Activated CD8-positive, alpha-beta T cell treated with anti-CD3 and anti-CD28 coated beads for 36 hours (primary cell): ENCODE results near the gene MRPL36. TPM values are rescaled to one million over a fixed set of nuclear protein-coding genes. Genes with fewer than 3 reads are reported as not detected.
"Not testable (repeated sequence)": the region's sequence is repeated elsewhere in the genome, so short reads cannot be mapped to it uniquely, and the experiment has no call there.

ENCODE experiments used
- ATAC-seq: fragments of 200-7000 bp; cut with Tn5 transposase; one replicate; pipeline ENCODE4 v1.10.0; 2021; ENCODE audit warnings: mild to moderate bottlenecking, moderate library complexity
- CTCF ChIA-PET: fragments of 350-600 bp; sonication (Branson Sonifier 250); formaldehyde crosslinking; loops from one replicate; lab custom pipeline; 2021; ENCODE audit warnings: antibody characterized with exemption; lab: Charles Lee
- POLR2A ChIA-PET: fragments of 350-600 bp; sonication (Branson Sonifier 250); formaldehyde crosslinking; loops from one replicate; lab custom pipeline; 2021; ENCODE audit warnings: antibody characterized with exemption; lab: Charles Lee
- DNase-seq: peaks from one replicate; pipeline ENCODE4 v3.0.0-alpha.2; 2020
- H3K27ac Mint-ChIP-seq: one replicate; pipeline ENCODE4 v1.8.0; 2021; ENCODE audit warnings: mild to moderate bottlenecking, mixed read lengths
- H3K27me3 Mint-ChIP-seq: one replicate; pipeline ENCODE4 v1.8.0; 2021; ENCODE audit warnings: mixed read lengths
- H3K36me3 Mint-ChIP-seq: one replicate; pipeline ENCODE4 v1.8.0; 2021; ENCODE audit warnings: low read depth, mixed read lengths
- H3K4me1 Mint-ChIP-seq: one replicate; pipeline ENCODE4 v1.8.0; 2021; ENCODE audit warnings: low read depth, mixed read lengths
- H3K4me3 Mint-ChIP-seq: one replicate; pipeline ENCODE4 v1.8.0; 2021; ENCODE audit warnings: mild to moderate bottlenecking, moderate library complexity, mixed read lengths
- H3K9me3 Mint-ChIP-seq: one replicate; pipeline ENCODE4 v1.8.0; 2021; ENCODE audit warnings: mixed read lengths
- CTCF ChIP-seq: fragments of 200-600 bp; IDR thresholded peaks from one replicate; pipeline ENCODE4 v1.8.0; 2022; ENCODE audit warnings: antibody characterized with exemption, mild to moderate bottlenecking
- intact Hi-C: fragments of 100-400 bp; cut with micrococcal nuclease; formaldehyde crosslinking; loops from one replicate; pipeline ENCODE4 v1.10.0; 2022
- total RNA-seq, 2 experiments: library from RNA; stranded (reverse); gene quantifications; one replicate each; pipeline ENCODE4 v1.2.3, GENCODE V29; 2021

MRPL36 gene
- total RNA-seq, 2 experiments from 2014 or later = 80.1 to 87.2 TPM

DNA sequence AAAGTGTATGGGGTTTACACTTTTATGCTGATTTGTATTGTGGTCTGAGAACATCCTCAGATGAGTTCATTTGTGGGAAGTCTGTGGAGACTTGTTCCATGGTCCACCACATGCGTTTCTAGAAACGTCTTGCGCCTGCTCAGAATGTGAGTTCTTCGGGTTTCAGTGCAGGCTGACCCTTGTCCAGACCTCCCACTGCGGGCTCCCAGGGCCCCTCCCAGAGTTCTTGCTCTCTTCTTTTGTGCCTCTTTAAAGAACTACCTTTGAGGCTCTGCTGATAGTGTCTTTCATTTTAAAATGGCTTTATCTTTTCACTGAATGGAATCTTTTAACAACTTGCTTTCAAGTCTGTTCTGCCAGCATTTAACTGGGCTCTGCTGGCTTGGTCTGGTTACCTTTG, 19.1 kb upstream of the MRPL36 start:
- ATAC-seq (no peak), DNase-seq (no peak)
- no peak for TF ChIP-seq CTCF
- Mint-ChIP-seq H3K4me1 (no peaks in the 10 kb centered on the region), H3K4me3 (no peak overlapping the region), H3K36me3 (peaks cover 66% of the 10 kb centered on the region), H3K27ac (no peak overlapping the region), H3K27me3 (no peaks in the 10 kb centered on the region), H3K9me3 (no peaks in the 10 kb centered on the region)
- intact Hi-C loops = no loop called here
- ChIA-PET POLR2A (interaction anchor here (0.6 to 2.1 kb wide), 2 partner anchors 14 to 673 kb away, joined by 3 to 5 read pairs; no protein-coding TSS in a partner anchor), CTCF (no interaction called here)

GRCh38 chr5:1817261-1818043, 17.8 kb upstream of the MRPL36 start:
- Mint-ChIP-seq H3K4me3 (no peak overlapping the region), H3K4me1 (no peaks in the 10 kb centered on the region), H3K27ac (no peak overlapping the region), H3K9me3 (no peaks in the 10 kb centered on the region), H3K36me3 (peaks cover 68% of the 10 kb centered on the region), H3K27me3 (no peaks in the 10 kb centered on the region)
- TF ChIP-seq CTCF = no peak
- CTCF ChIA-PET = no interaction called here
- ATAC-seq (no peak), DNase-seq (no peak)
- POLR2A ChIA-PET = interaction anchor here (2.1 kb wide), 1 partner anchor 13 kb away, joined by 5 read pairs; no protein-coding TSS in a partner anchor
- intact Hi-C loops = no loop called here

DNA sequence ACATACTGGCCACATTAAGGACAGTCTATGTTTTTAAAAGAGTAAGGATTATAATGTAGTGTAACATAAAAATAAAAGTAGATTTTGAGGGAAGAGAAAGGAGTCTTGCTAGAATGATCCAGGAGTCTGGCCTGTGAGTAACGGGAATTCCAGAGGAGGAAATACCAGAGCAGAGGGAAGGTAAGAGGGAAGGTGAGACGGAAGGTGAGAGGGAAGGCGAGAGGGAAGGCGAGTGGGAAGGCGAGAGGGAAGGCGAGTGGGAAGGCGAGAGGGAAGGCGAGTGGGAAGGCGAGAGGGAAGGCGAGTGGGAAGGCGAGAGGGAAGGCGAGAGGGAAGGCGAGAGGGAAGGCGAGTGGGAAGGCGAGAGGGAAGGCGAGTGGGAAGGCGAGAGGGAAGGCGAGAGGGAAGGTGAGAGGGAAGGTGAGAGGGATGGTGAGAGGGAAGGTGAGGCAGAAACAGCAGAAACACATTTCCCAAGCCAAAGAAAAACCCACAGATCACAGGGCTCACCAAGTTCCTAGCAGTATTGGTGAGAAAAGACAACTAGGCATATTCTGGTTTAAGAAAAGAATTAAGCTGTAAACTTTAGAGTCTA, 17.0 kb upstream of the MRPL36 start:
- POLR2A ChIA-PET = interaction anchor here (0.6 kb wide), 1 partner anchor 12 kb away, joined by 4 read pairs; no protein-coding TSS in a partner anchor
- H3K4me3 Mint-ChIP-seq, H3K9me3 Mint-ChIP-seq, DNase-seq, H3K27me3 Mint-ChIP-seq, ATAC-seq, H3K4me1 Mint-ChIP-seq, intact Hi-C loops, CTCF ChIA-PET, H3K27ac Mint-ChIP-seq: not testable (repeated sequence)
- H3K36me3 Mint-ChIP-seq = peaks cover 70% of the 10 kb centered on the region

DNA sequence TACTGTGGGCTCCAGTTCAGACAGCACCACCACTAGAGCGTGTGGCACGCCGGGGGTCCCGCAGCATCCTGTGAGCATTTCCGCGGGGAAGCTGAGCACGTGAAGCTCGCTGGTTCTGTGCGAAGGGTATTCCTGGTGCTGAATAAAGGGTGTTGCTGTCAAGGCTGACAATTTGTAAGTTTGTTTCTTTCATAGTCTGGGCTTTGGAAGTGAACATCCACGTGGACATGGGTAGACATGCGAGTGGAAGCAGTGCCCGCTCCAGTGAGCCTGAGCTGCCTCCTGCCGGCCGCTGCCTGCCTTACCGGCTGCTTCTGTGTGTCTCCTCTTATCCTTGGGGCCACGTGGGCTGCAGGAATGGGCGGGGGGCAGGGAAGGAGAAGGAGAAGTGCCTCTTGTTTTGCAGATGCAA, 16.2 kb upstream of the MRPL36 start:
- Mint-ChIP-seq H3K9me3 (no peaks in the 10 kb centered on the region), H3K4me1 (peaks cover under 1% of the 10 kb centered on the region), H3K27ac (no peak overlapping the region), H3K4me3 (no peak overlapping the region), H3K27me3 (no peaks in the 10 kb centered on the region), H3K36me3 (peaks cover 66% of the 10 kb centered on the region)
- intact Hi-C loops = no loop called here
- ChIA-PET CTCF (no interaction called here), POLR2A (interaction anchor here (0.6 kb wide), 1 partner anchor 12 kb away, joined by 4 read pairs; no protein-coding TSS in a partner anchor)
- no peak for DNase-seq
- ATAC-seq = no peak
- no peak for TF ChIP-seq CTCF

- TF ChIP-seq CTCF = no peak
- DNase-seq = no peak
- CTCF ChIA-PET = no interaction called here
- Mint-ChIP-seq H3K9me3 (no peaks in the 10 kb centered on the region), H3K4me1 (peaks cover 2% of the 10 kb centered on the region), H3K4me3 (no peak overlapping the region), H3K27me3 (no peaks in the 10 kb centered on the region), H3K27ac (no peak overlapping the region), H3K36me3 (peaks cover 60% of the 10 kb centered on the region)
- intact Hi-C loops = no loop called here
- no peak for ATAC-seq
- POLR2A ChIA-PET = no interaction called here
These were observed 15.6 kb upstream of the MRPL36 start for GRCh38 chr5:1815071-1815786.
